Measurements from ENCODE around the gene ZNF566.

DNA sequence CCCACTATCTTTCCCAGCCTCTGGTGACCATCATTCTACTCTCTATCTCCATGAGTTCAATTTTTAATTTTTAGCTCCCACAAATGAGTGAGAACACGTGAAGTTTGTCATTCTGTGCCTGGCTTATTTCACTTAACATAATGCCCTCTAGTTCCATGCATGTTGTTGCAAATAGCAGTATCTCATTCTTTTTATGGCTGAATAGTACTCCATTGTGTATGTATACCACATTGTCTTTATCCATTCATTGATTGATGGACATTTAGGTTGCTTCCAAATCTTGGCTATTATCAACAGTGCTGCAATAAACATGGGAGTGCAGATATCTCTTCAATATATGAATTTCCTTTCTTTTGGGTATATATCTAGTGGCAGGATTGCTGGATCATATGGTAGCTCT is 48.0 kb downstream of the ZNF566 start:
- TF ChIP-seq ZNF670 (CRISPR knock-in tag; IDR thresholded peaks at IDR 0.05; ENCODE audit: borderline replicate concordance) (no peak), SP140L (CRISPR knock-in tag; IDR thresholded peaks at IDR 0.05; ENCODE audit: borderline replicate concordance) (no peak), SYNCRIP (IDR thresholded peaks at IDR 0.05; ENCODE audit: insufficient read depth, low read depth, low read length) (no peak), ZNF552 (CRISPR knock-in tag; IDR thresholded peaks at IDR 0.05; ENCODE audit: borderline replicate concordance) (no peak), YY1 (IDR thresholded peaks at IDR 0.05; ENCODE audit: insufficient read depth, insufficient replicate concordance, low read depth, low read length) (no peak), JUNB (CRISPR knock-in tag; IDR thresholded peaks at IDR 0.05; ENCODE audit: borderline replicate concordance) (no peak), ZNF570 (CRISPR knock-in tag; IDR thresholded peaks at IDR 0.05; ENCODE audit: borderline replicate concordance) (no peak)
- TF ChIP-seq, protein P1, sequence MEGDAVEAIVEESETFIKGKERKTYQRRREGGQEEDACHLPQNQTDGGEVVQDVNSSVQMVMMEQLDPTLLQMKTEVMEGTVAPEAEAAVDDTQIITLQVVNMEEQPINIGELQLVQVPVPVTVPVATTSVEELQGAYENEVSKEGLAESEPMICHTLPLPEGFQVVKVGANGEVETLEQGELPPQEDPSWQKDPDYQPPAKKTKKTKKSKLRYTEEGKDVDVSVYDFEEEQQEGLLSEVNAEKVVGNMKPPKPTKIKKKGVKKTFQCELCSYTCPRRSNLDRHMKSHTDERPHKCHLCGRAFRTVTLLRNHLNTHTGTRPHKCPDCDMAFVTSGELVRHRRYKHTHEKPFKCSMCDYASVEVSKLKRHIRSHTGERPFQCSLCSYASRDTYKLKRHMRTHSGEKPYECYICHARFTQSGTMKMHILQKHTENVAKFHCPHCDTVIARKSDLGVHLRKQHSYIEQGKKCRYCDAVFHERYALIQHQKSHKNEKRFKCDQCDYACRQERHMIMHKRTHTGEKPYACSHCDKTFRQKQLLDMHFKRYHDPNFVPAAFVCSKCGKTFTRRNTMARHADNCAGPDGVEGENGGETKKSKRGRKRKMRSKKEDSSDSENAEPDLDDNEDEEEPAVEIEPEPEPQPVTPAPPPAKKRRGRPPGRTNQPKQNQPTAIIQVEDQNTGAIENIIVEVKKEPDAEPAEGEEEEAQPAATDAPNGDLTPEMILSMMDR (CRISPR knock-in tag; IDR thresholded peaks at IDR 0.05): no peak
- TF ChIP-seq, protein P2, sequence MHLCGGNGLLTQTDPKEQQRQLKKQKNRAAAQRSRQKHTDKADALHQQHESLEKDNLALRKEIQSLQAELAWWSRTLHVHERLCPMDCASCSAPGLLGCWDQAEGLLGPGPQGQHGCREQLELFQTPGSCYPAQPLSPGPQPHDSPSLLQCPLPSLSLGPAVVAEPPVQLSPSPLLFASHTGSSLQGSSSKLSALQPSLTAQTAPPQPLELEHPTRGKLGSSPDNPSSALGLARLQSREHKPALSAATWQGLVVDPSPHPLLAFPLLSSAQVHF (CRISPR knock-in tag; IDR thresholded peaks at IDR 0.05): no peak
- TF ChIP-seq, protein P3, sequence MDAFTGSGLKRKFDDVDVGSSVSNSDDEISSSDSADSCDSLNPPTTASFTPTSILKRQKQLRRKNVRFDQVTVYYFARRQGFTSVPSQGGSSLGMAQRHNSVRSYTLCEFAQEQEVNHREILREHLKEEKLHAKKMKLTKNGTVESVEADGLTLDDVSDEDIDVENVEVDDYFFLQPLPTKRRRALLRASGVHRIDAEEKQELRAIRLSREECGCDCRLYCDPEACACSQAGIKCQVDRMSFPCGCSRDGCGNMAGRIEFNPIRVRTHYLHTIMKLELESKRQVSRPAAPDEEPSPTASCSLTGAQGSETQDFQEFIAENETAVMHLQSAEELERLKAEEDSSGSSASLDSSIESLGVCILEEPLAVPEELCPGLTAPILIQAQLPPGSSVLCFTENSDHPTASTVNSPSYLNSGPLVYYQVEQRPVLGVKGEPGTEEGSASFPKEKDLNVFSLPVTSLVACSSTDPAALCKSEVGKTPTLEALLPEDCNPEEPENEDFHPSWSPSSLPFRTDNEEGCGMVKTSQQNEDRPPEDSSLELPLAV (CRISPR knock-in tag; conservative IDR thresholded peaks at IDR 0.05; ENCODE audit: low read depth): no peak
